Measurements from ENCODE around the gene H2AZ1.
A peak's percentile ranks its signal among the peaks of the same experiment; 100 is the strongest.
"Not testable (repeated sequence)": the region's sequence is repeated elsewhere in the genome, so short reads cannot be mapped to it uniquely, and the experiment has no call there.

The H2AZ1 gene

GRCh38 chr4:99949999-99950912 lies at the start of gene H2AZ1:
Gene H2AZ1, minus strand, starts transcription at chr4:99950275. Its CDS starts 105 bp downstream, at chr4:99950170.
- peak; percentile 73 for DNase-seq

- no peak for DNase-seq
Measured at GRCh38 chr4:99998062-99998867, 48.2 kb upstream of the H2AZ1 start.

GRCh38 chr4:99991741-99992140 lies 41.7 kb upstream of the H2AZ1 start:
- no peak for DNase-seq

GRCh38 chr4:99987681-99988080 lies 37.6 kb upstream of the H2AZ1 start:
- DNase-seq, result no peak

- DNase-seq, result no peak
Measured at GRCh38 chr4:99986792-99987191, 36.7 kb upstream of the H2AZ1 start.

- DNase-seq, result no peak
Measured at GRCh38 chr4:99983289-99983943, 33.3 kb upstream of the H2AZ1 start.

GRCh38 chr4:99979872-99980271 lies 29.8 kb upstream of the H2AZ1 start:
- DNase-seq, result no peak

- DNase-seq, result no peak
Measured at GRCh38 chr4:99971453-99972111, 21.5 kb upstream of the H2AZ1 start.

- no peak for DNase-seq
Measured at GRCh38 chr4:99968330-99968729, 18.3 kb upstream of the H2AZ1 start.

- no peak for DNase-seq
Measured at GRCh38 chr4:99966692-99967091, 16.6 kb upstream of the H2AZ1 start.

GRCh38 chr4:99965674-99966350 lies 15.7 kb upstream of the H2AZ1 start:
- no peak for DNase-seq

- no peak for DNase-seq
Measured at GRCh38 chr4:99965173-99965572, 15.1 kb upstream of the H2AZ1 start.

- DNase-seq, result no peak
Measured at GRCh38 chr4:99961711-99962110, 11.6 kb upstream of the H2AZ1 start.

GRCh38 chr4:99960648-99961047 lies 10.6 kb upstream of the H2AZ1 start:
- no peak for DNase-seq

GRCh38 chr4:99958207-99958606 lies 8.1 kb upstream of the H2AZ1 start:
- DNase-seq, result not testable (repeated sequence)

- no peak for DNase-seq
Measured at GRCh38 chr4:99950913-99951254, 809 bp upstream of the H2AZ1 start.

GRCh38 chr4:99949034-99949998 lies 759 bp downstream of the H2AZ1 start:
- DNase-seq, result peak; percentile 2

GRCh38 chr4:99947608-99948007 lies 2.5 kb downstream of the H2AZ1 start:
- no peak for DNase-seq

GRCh38 chr4:99947190-99947578 lies 2.9 kb downstream of the H2AZ1 start:
- no peak for DNase-seq

GRCh38 chr4:99946356-99947189 lies 3.5 kb downstream of the H2AZ1 start, which contains the start of gene DNAJB14:
Gene DNAJB14, minus strand, starts transcription at chr4:99946618. Its CDS starts 47 bp downstream, at chr4:99946571.
- DNase-seq, result peak; percentile 5

Measured in GOT3 (cell line).